HEK293T (cell line): ENCODE results near the gene OAT.

Experiments
- CTCF ChIA-PET: fragments of 350-600 bp; formaldehyde crosslinking; extraction: SDS; loops from one replicate; lab custom pipeline; 2021; ENCODE audit warnings: antibody characterized with exemption, inconsistent platforms; lab: Yijun Ruan, JAX
- POLR2A ChIA-PET: fragments of 350-600 bp; formaldehyde crosslinking; extraction: SDS; loops from one replicate; lab custom pipeline; 2020; ENCODE audit warnings: antibody characterized with exemption, inconsistent platforms; lab: Yijun Ruan, JAX
- DNase-seq: peaks from one replicate; pipeline ENCODE4 v3.0.0; 2012; ENCODE audit warnings: mixed read lengths; ENCODE audit errors: extremely low spot score
- ARNT ChIP-seq: fragments of 450-650 bp; IDR thresholded peaks from 2 replicates; pipeline ENCODE4 v1.6.1; 2017; ENCODE audit warnings: mild to moderate bottlenecking
- BHLHE40 ChIP-seq: fragments of 450-650 bp; IDR thresholded peaks from 2 replicates; pipeline ENCODE4 v1.6.1; 2016; ENCODE audit warnings: mild to moderate bottlenecking, moderate library complexity, borderline replicate concordance
- CTBP1 ChIP-seq: fragments of 450-650 bp; IDR thresholded peaks from 2 replicates; pipeline ENCODE4 v1.6.1; 2016; ENCODE audit warnings: borderline replicate concordance
- ELF4 ChIP-seq: fragments of 450-650 bp; IDR thresholded peaks from 2 replicates; pipeline ENCODE4 v1.6.1; 2017; ENCODE audit warnings: antibody characterized with exemption
- FOXA1 ChIP-seq: fragments of 450-650 bp; IDR thresholded peaks from 2 replicates; pipeline ENCODE4 v1.6.1; 2016; ENCODE audit warnings: mild to moderate bottlenecking
- FOXK2 ChIP-seq: fragments of 450-650 bp; IDR thresholded peaks from 2 replicates; pipeline ENCODE4 v1.6.1; 2016; ENCODE audit warnings: mild to moderate bottlenecking
- FOXM1 ChIP-seq: fragments of 450-650 bp; IDR thresholded peaks from 2 replicates; pipeline ENCODE4 v1.6.1; 2017; ENCODE audit warnings: mild to moderate bottlenecking, borderline replicate concordance
- HDGF ChIP-seq: fragments of 450-650 bp; IDR thresholded peaks from 2 replicates; pipeline ENCODE4 v1.6.1; 2017; ENCODE audit warnings: antibody characterized with exemption, borderline replicate concordance
- L3MBTL2 ChIP-seq: fragments of 450-650 bp; conservative IDR thresholded peaks from 2 replicates; pipeline ENCODE4 v1.6.1; 2016; ENCODE audit warnings: mild to moderate bottlenecking
- LEF1 ChIP-seq: fragments of 450-650 bp; IDR thresholded peaks from 2 replicates; pipeline ENCODE4 v1.6.1; 2017; ENCODE audit warnings: mild to moderate bottlenecking, borderline replicate concordance
- NFRKB ChIP-seq: fragments of 450-650 bp; IDR thresholded peaks from 2 replicates; pipeline ENCODE4 v1.6.1; 2016; ENCODE audit warnings: mild to moderate bottlenecking, moderate library complexity
- PKNOX1 ChIP-seq: fragments of 450-650 bp; IDR thresholded peaks from 2 replicates; pipeline ENCODE4 v1.6.1; 2016
- SP1 ChIP-seq: fragments of 450-650 bp; IDR thresholded peaks from 2 replicates; pipeline ENCODE4 v1.6.1; 2017
- SUZ12 ChIP-seq: fragments of 450-650 bp; IDR thresholded peaks from 2 replicates; pipeline ENCODE4 v1.6.1; 2016; ENCODE audit warnings: mild to moderate bottlenecking
- TARDBP ChIP-seq: fragments of 450-650 bp; IDR thresholded peaks from 2 replicates; pipeline ENCODE4 v1.6.1; 2016
- ZNF384 ChIP-seq: fragments of 450-650 bp; IDR thresholded peaks from 2 replicates; pipeline ENCODE4 v1.6.1; 2016

The OAT gene

GRCh38 chr10:124418726-124419501 lies at the start of gene OAT:
Gene OAT (minus strand): TSS chr10:124418923. CDS start chr10:124412171, 6,752 bp downstream.
- ChIA-PET POLR2A (interaction anchor here (0.6 to 1.9 kb wide), 10 partner anchors 8 to 424 kb away, joined by 3 to 7 read pairs (median 4); partner anchors contain the start of gene LHPP), CTCF (interaction anchor here (0.6 to 0.7 kb wide), 2 partner anchors 114 to 293 kb away, joined by 3 to 4 read pairs; no protein-coding TSS in a partner anchor)
- DNase-seq, result peak; percentile 99
- no peak for TF ChIP-seq SUZ12
- TF ChIP-seq HDGF, result 0 out of 2 replicates have a peak, but pooled peaks have one; percentile 83
- TF ChIP-seq FOXA1, result no peak
- TF ChIP-seq FOXK2, result no peak
- TF ChIP-seq L3MBTL2, result peak; percentile 50
- TF ChIP-seq TARDBP, result no peak
- TF ChIP-seq CTBP1, result 0 out of 2 replicates have a peak, but pooled peaks have one; percentile 4
- peak; percentile 11; the same call in 1 of the 2 replicates for TF ChIP-seq PKNOX1

- ChIA-PET CTCF (no interaction called here), POLR2A (no interaction called here)
- TF ChIP-seq ARNT (no peak), NFRKB (no peak), HDGF (no peak), SP1 (no peak), LEF1 (no peak), CTBP1 (no peak), SUZ12 (no peak), L3MBTL2 (no peak), FOXM1 (no peak), FOXK2 (no peak), ELF4 (no peak), BHLHE40 (no peak), ZNF384 (no peak), PKNOX1 (no peak), TARDBP (no peak), FOXA1 (no peak)
- no peak for DNase-seq
These were observed 48.4 kb upstream of the OAT start for GRCh38 chr10:124467165-124467564.

GRCh38 chr10:124465777-124466488 lies 47.2 kb upstream of the OAT start:
- CTCF ChIA-PET, result no interaction called here
- TF ChIP-seq SUZ12 (no peak), NFRKB (no peak), HDGF (no peak), ARNT (no peak), LEF1 (no peak), FOXA1 (no peak), ZNF384 (no peak), CTBP1 (no peak), BHLHE40 (no peak), FOXK2 (no peak), ELF4 (no peak), TARDBP (no peak), L3MBTL2 (no peak), PKNOX1 (no peak), FOXM1 (no peak), SP1 (no peak)
- no peak for DNase-seq
- POLR2A ChIA-PET, result no interaction called here

- POLR2A ChIA-PET, result no interaction called here
- CTCF ChIA-PET, result no interaction called here
- TF ChIP-seq ELF4 (no peak), ZNF384 (no peak), TARDBP (no peak), ARNT (no peak), NFRKB (no peak), FOXK2 (no peak)
- DNase-seq, result no peak
These were observed 46.5 kb upstream of the OAT start for GRCh38 chr10:124465003-124465776.
